HepG2 (cell line): ENCODE results near the gene CPSF7. TPM values are rescaled to one million over a fixed set of nuclear protein-coding genes. Genes with fewer than 3 reads are reported as not detected.
A peak's percentile ranks its signal among the peaks of the same experiment; 100 is the strongest.

Experiments used
- AGO2 ChIP-seq: fragments of 200-400 bp; formaldehyde crosslinking; optimal IDR thresholded peaks from 2 replicates; pipeline ENCODE3; 2017; ENCODE audit warnings: mild to moderate bottlenecking, low read depth, low read length, moderate library complexity
- CHD2 ChIP-seq: IDR thresholded peaks from 2 replicates; pipeline ENCODE4 v1.6.1; 2011; ENCODE audit warnings: low read depth, low read length, improper control_type of control experiment
- ELF3 ChIP-seq: IDR thresholded peaks from 2 replicates; pipeline ENCODE4 v1.6.1; 2016; ENCODE audit warnings: missing genetic modification reagents, missing compliant biosample characterization
- HCFC1 ChIP-seq: fragments of 150-350 bp; IDR thresholded peaks from 2 replicates; pipeline ENCODE4 v1.6.1; 2014; ENCODE audit warnings: low read depth, low read length
- KDM2A ChIP-seq: sonication (generic); formaldehyde crosslinking; IDR thresholded peaks from 2 replicates; pipeline ENCODE4 v1.4.0; 2020; ENCODE audit warnings: low read depth, missing genetic modification reagents, borderline replicate concordance
- MED1 ChIP-seq: sonication (generic); formaldehyde crosslinking; IDR thresholded peaks from 2 replicates; pipeline ENCODE4 v1.4.0; 2020; ENCODE audit warnings: missing genetic modification reagents
- NBN ChIP-seq: fragments of 450-650 bp; conservative IDR thresholded peaks from 2 replicates; pipeline ENCODE4 v1.6.1; 2017
- NONO ChIP-seq, 2 experiments: fragments of 450-650 bp in 1 of 2; sonication (generic) in 1 of 2; formaldehyde crosslinking in 1 of 2; IDR thresholded peaks in 1 of 2; conservative IDR thresholded peaks in 1 of 2; 2 replicates each; pipeline versions ENCODE4 v1.6.1 to v1.8.0; 2017 to 2022; ENCODE audit warnings: mild to moderate bottlenecking in 1 of 2, missing genetic modification reagents in 1 of 2, moderate library complexity in 1 of 2
- NR2F1 ChIP-seq, 2 experiments: fragments of 450-650 bp in 1 of 2; formaldehyde crosslinking in 1 of 2; IDR thresholded peaks; 2 replicates each; pipeline versions ENCODE4 v1.5.0 to v1.6.1; 2016 to 2020; ENCODE audit warnings: mild to moderate bottlenecking in 1 of 2, missing compliant biosample characterization in 1 of 2, missing genetic modification reagents in 1 of 2, moderate library complexity in 1 of 2
- PCBP1 ChIP-seq: fragments of 200-400 bp; formaldehyde crosslinking; IDR thresholded peaks from 2 replicates; pipeline ENCODE4 v1.6.1; 2017; ENCODE audit warnings: mild to moderate bottlenecking, low read depth, low read length, borderline replicate concordance
- SNAPC2 ChIP-seq: sonication (generic); formaldehyde crosslinking; IDR thresholded peaks from 2 replicates; pipeline ENCODE4 v1.8.1; 2022; ENCODE audit warnings: mild to moderate bottlenecking, missing genetic modification reagents
- SOX13 ChIP-seq, 3 experiments: fragments of 450-650 bp in 1 of 3; sonication (generic) in 1 of 3; formaldehyde crosslinking in 1 of 3; IDR thresholded peaks in 2 of 3; conservative IDR thresholded peaks in 1 of 3; 2 replicates each; pipeline versions ENCODE4 v1.5.0 to v1.6.1; 2016 to 2020; ENCODE audit warnings: antibody characterized with exemption in 1 of 3, mild to moderate bottlenecking in 1 of 3, missing compliant biosample characterization in 1 of 3, missing genetic modification reagents in 1 of 3, moderate library complexity in 1 of 3
- U2AF2 ChIP-seq: fragments of 200-400 bp; formaldehyde crosslinking; IDR thresholded peaks from 2 replicates; pipeline ENCODE4 v1.6.1; 2017; ENCODE audit warnings: low read depth, mild to moderate bottlenecking, low read length
- ZBTB1 ChIP-seq: sonication (generic); formaldehyde crosslinking; IDR thresholded peaks from 2 replicates; pipeline ENCODE4 v1.4.0; 2020; ENCODE audit warnings: missing genetic modification reagents, borderline replicate concordance
- ZMAT3 ChIP-seq: sonication (generic); formaldehyde crosslinking; conservative IDR thresholded peaks from 2 replicates; pipeline ENCODE4 v1.7.0; 2021; ENCODE audit warnings: missing genetic modification reagents
- ZNF546 ChIP-seq: sonication (generic); formaldehyde crosslinking; conservative IDR thresholded peaks from 2 replicates; pipeline ENCODE4 v1.8.1; 2023; ENCODE audit warnings: mild to moderate bottlenecking, missing genetic modification reagents
- ZNF674 ChIP-seq: sonication (generic); formaldehyde crosslinking; IDR thresholded peaks from 2 replicates; pipeline ENCODE4 v1.5.0; 2020; ENCODE audit warnings: low read depth, mild to moderate bottlenecking, missing genetic modification reagents
- ZSCAN9 ChIP-seq: IDR thresholded peaks from 2 replicates; pipeline ENCODE4 v1.6.1; 2016; ENCODE audit warnings: borderline replicate concordance
- polyA plus RNA-seq, 8 experiments: library from polyadenylated mRNA; depleted of rRNA in 3 of 8; stranded (reverse) in 7 of 8; unstranded in 1 of 8; fragments of >200 nt; fragmentation: Illumina TruSeq in 4 of 8; extraction: Trizol in 4 of 8; gene quantifications; 2 replicates each; pipeline versions ENCODE4 v1.2.1 to v1.2.3, GENCODE V29; 2011 to 2016; ENCODE audit warnings: low read depth in 4 of 8, missing spikeins in 1 of 8, mixed read lengths in 1 of 8; ENCODE audit not compliant: insufficient read depth in 1 of 8
- total RNA-seq, 5 experiments: library from RNA; depleted of rRNA; stranded (reverse); fragments of >200 nt; fragmentation: Illumina TruSeq; extraction: Trizol; gene quantifications; 2 replicates each; pipeline ENCODE4 v1.2.3, GENCODE V29; 2016; ENCODE audit warnings: low read depth in 1 of 5

CPSF7 gene
- total and polyA plus RNA-seq, 2 of the 13 experiments (the other 11 are each of a cell fraction or from before 2014, with no cell fraction given): 34.1 to 36.8 TPM

DNA sequence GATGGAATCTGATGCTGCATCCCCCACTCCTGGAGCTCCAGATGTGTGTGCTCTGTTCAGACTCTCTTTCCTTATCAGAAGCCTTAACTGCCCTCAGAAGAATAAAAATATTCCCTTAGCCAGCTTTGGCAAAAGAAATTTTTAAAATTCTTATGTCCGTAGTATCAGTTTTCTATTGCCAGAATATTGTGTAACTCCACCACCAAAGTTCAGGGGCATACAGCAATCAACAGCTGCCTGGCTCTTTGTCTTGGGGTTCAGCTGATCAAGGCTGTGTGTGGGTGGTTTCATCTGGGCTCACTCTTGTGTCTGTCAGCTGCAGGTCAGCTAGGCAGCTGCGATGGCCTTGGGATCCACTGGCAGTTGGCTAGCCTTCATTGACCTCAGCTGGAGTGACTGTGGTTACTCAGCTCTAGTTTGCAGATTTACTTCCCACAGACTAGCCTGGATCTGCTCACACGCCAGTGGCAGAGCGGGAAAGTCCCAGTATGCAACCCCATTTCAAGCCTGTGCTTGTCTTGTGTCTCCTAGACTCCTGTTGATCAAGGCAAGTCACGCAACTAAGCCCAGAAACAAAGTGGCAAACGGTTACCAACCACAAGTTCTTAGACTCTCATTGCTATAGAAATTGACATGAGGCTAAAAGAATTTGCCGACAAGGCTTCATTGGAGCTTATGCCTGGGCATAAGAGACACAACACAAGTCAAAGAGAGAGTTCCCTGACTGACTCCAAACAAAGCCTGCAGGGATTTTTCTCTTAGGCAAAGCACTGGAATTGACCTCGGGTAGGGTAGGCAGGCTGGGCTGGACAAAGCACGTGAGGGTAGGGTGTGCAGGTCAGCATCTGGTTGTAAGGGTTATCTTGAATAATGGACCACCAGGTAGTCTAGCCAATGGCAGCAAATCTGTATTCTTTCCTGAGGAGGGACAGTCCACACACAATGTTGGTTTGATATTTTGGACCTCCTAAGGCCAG, 60.1 kb downstream of the CPSF7 start (continued):
- TF ChIP-seq ZNF674: no peak
- TF ChIP-seq ZNF546: no peak
- no peak for TF ChIP-seq SNAPC2
- no peak for TF ChIP-seq CHD2
- TF ChIP-seq HCFC1: no peak
- peak; percentile 91 for TF ChIP-seq MED1 (CRISPR knock-in tag)
- TF ChIP-seq NR2F1 (CRISPR knock-in tag; IDR thresholded peaks at IDR 0.05): peak; percentile 32 to 61; a peak in 2 of 4 replicates
- TF ChIP-seq NBN: no peak
- TF ChIP-seq SOX13 (IDR thresholded peaks at IDR 0.05): peak; percentile 56
- TF ChIP-seq SOX13 (CRISPR knock-in tag; conservative IDR thresholded peaks at IDR 0.05 in 1 of 2, IDR thresholded peaks at IDR 0.05 in 1 of 2): peak in 1 of 2 experiments; percentile 91; a peak in 2 of 4 replicates
- peak; percentile 37; the same call in 1 of the 2 replicates for TF ChIP-seq ZSCAN9
- TF ChIP-seq NONO (IDR thresholded peaks at IDR 0.05): no peak
- TF ChIP-seq NONO (CRISPR knock-in tag; conservative IDR thresholded peaks at IDR 0.05): peak; percentile 81
- no peak for TF ChIP-seq ZBTB1
- no peak for TF ChIP-seq AGO2
- no peak for TF ChIP-seq KDM2A (CRISPR knock-in tag)
- TF ChIP-seq PCBP1: no peak
- no peak for TF ChIP-seq U2AF2
- peak; percentile 47; the same call in 1 of the 2 replicates for TF ChIP-seq ELF3 (CRISPR knock-in tag)
- TF ChIP-seq ZMAT3: no peak
